GM21447 (cell line): ENCODE results near the gene GDAP1L1.

Experiments
- ATAC-seq: cut with Tn5 transposase; IDR thresholded peaks from one replicate; pipeline ENCODE4 v1.9.1; 2021; ENCODE audit not compliant: unreplicated experiment

Gene GDAP1L1

GRCh38 chr20:44251284-44251683 lies 4.2 kb downstream of the GDAP1L1 start:
- no peak for ATAC-seq

GRCh38 chr20:44253528-44253927 lies 6.4 kb downstream of the GDAP1L1 start:
- no peak for ATAC-seq

GRCh38 chr20:44254073-44254472 lies 7.0 kb downstream of the GDAP1L1 start:
- ATAC-seq: no peak

GRCh38 chr20:44255942-44256341 lies 8.8 kb downstream of the GDAP1L1 start:
- ATAC-seq: no peak

- ATAC-seq: no peak
Observed at GRCh38 chr20:44256961-44257360, 9.9 kb downstream of the GDAP1L1 start.

GRCh38 chr20:44258226-44258890 lies 11.2 kb downstream of the GDAP1L1 start:
- no peak for ATAC-seq

GRCh38 chr20:44264287-44264686 lies 17.2 kb downstream of the GDAP1L1 start:
- ATAC-seq: no peak

- no peak for ATAC-seq
Observed at GRCh38 chr20:44268802-44269201, 21.7 kb downstream of the GDAP1L1 start.

- no peak for ATAC-seq
Observed at GRCh38 chr20:44271915-44272663, 25.0 kb downstream of the GDAP1L1 start.

- ATAC-seq: no peak
Observed at GRCh38 chr20:44273231-44274215, 26.4 kb downstream of the GDAP1L1 start.

GRCh38 chr20:44274303-44275017 lies 27.4 kb downstream of the GDAP1L1 start:
- no peak for ATAC-seq

GRCh38 chr20:44279228-44279627 lies 32.1 kb downstream of the GDAP1L1 start:
- no peak for ATAC-seq

GRCh38 chr20:44280387-44280786 lies 33.3 kb downstream of the GDAP1L1 start:
- no peak for ATAC-seq

- ATAC-seq: no peak
Observed at GRCh38 chr20:44282192-44282591, 35.1 kb downstream of the GDAP1L1 start.

GRCh38 chr20:44284032-44284431 lies 36.9 kb downstream of the GDAP1L1 start:
- no peak for ATAC-seq

GRCh38 chr20:44287272-44288097 lies 40.4 kb downstream of the GDAP1L1 start:
- no peak for ATAC-seq

- no peak for ATAC-seq
Observed at GRCh38 chr20:44288252-44288651, 41.1 kb downstream of the GDAP1L1 start.

- ATAC-seq: no peak
Observed at GRCh38 chr20:44291754-44292153, 44.6 kb downstream of the GDAP1L1 start.

- ATAC-seq: no peak
Observed at GRCh38 chr20:44296011-44296410, 48.9 kb downstream of the GDAP1L1 start.

- no peak for ATAC-seq
Observed at GRCh38 chr20:44297721-44298120, 50.6 kb downstream of the GDAP1L1 start.
